Upper lobe of left lung (tissue), 4 donors: ENCODE results near the gene ARIH2.

Source experiments
- POLR2A ChIP-seq, 4 donors: fragments of 450-650 bp; IDR thresholded peaks; one replicate each; pipeline ENCODE4 v1.5.1; 2016 to 2017; ENCODE audit warnings: antibody characterized with exemption in 4 of 4, mild to moderate bottlenecking in 2 of 4
- POLR2AphosphoS5 ChIP-seq, 2 donors: sonication (generic); formaldehyde crosslinking; IDR thresholded peaks; one replicate each; pipeline ENCODE4 v1.5.1; 2017; ENCODE audit warnings: antibody characterized with exemption in 2 of 2

DNA sequence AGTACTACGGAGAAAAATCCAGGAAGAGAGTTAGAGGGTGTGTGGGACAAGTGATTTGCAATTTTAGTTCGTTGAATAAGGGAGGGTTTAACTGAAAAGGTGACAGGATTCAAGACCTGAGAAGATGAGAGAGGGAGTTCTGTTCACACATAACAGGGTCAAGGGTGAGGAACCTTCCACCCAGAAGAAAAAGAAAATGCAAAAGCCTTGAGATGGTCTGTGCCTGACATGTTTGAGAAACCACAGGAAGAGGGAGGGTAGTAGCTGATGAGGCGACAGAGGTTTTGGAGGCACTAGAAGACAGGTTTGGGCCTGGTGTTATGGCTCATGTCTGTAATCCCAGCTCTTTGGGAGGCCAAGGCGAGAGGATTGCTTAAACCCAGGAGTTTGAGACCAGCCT, 19.4 kb upstream of the ARIH2 start:
- TF ChIP-seq POLR2A (IDR thresholded peaks at IDR 0.05) (no peak), POLR2AphosphoS5 (IDR thresholded peaks at IDR 0.05) (no peak)
